GM19238 (cell line): ENCODE measurements around the gene TSNAXIP1.

ENCODE experiments used
- DNase-seq: peaks from one replicate; pipeline ENCODE4 v3.0.0; 2011; ENCODE audit warnings: low spot score; ENCODE audit not compliant: insufficient read length

The TSNAXIP1 gene, protein sequence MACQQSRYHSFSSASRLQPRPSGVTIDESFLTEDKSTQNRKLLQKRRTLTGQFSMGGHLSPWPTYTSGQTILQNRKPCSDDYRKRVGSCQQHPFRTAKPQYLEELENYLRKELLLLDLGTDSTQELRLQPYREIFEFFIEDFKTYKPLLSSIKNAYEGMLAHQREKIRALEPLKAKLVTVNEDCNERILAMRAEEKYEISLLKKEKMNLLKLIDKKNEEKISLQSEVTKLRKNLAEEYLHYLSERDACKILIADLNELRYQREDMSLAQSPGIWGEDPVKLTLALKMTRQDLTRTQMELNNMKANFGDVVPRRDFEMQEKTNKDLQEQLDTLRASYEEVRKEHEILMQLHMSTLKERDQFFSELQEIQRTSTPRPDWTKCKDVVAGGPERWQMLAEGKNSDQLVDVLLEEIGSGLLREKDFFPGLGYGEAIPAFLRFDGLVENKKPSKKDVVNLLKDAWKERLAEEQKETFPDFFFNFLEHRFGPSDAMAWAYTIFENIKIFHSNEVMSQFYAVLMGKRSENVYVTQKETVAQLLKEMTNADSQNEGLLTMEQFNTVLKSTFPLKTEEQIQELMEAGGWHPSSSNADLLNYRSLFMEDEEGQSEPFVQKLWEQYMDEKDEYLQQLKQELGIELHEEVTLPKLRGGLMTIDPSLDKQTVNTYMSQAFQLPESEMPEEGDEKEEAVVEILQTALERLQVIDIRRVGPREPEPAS

DNA sequence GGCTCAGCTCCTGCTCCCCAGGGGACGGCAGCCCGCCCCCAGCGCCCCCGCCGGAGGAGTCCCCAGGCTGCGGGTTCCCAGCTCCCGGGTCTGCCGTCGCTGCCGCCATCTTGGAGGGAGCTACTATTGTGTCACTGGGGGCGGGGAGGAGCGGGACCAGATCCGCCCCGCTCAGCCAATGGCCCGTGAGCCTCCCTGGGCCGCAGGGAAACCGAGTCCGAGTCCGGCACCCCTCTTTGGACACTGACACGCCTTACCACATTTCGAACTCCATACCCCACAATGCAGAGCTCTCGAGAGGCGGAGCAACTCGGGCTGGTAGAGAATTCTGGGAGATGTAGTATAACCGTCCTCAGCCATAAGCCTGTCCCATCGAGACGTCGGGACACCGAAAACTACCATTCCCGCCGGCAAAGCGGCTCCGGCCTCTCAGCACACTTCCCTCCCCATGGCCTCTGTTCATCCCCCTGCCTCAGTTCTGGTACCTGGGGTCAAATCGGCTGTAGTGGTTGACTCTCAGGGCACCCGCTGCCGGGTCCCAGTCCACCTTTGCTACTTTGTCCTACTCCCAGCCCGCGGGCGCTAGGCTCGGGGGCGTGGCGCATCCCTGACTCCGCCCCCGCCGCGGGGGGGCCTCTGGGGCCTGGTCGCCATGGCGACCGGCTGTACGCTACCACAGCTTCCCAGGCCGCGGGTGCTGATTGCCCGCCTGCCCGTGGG lies at the start of gene TSNAXIP1, which contains the start of gene RANBP10:
TSS of gene TSNAXIP1 (plus strand) at position 462 of the 720 bp plus-strand sequence. CDS start 261 bp downstream, outside the sequence.
TSS of gene RANBP10 (minus strand) at position 133 of the 720 bp plus-strand sequence. CDS start at position 109, 24 bp downstream.
- DNase-seq = peak; percentile 87

- no peak for DNase-seq
These were observed 48.7 kb upstream of the TSNAXIP1 start for GRCh38 chr16:67758006-67758405.

GRCh38 chr16:67758966-67759365 lies 47.7 kb upstream of the TSNAXIP1 start:
- no peak for DNase-seq

DNA sequence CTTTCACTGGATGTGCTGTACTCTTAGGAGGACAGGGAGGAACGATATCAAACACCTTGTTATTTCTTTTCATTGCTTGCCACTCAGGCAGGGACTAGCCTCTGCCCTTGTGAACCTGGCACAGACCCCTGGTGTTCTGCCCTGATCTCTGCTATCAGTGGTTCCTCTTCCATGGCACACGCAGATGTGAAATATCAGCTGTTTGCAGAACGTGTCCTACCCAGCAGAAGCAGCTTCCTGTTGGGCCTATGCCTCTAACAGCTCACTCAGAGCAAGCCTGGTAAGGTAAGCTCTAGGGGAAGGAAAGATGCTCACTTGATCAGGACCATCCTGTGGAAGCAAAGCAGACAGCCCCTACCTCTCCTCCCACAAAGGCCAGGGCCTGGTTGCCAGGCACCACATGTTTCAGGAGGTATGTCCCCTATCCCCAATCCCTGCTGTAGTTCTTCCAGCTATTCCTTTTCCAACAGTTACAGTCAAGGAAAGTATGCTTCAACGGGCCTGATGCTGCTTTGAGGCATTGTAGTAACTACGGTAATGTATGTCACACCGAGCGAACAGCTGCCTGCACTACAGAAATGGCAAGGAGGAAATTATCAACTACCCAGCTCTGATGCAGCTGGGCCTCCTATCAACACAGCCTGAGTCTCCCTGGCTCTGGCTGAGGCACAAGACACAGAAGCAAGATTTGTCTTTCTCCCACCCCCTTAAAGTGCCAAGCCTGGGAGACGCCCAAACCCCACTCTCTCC lies 46.3 kb upstream of the TSNAXIP1 start:
- DNase-seq = no peak

DNA sequence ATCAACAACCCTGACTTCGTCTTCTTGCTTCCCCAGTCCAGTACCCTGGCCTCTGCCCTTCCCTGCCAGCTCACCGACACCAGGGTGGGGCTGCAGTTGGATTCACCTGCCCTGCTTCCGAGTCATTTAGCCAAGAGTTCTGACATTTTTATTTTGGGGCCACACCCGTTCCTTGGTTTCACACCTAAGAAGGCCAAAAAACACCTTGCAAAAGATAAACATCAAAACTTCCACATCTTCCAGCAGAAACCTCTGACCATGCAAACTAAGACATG lies 45.8 kb upstream of the TSNAXIP1 start:
- no peak for DNase-seq

- DNase-seq = no peak
These were observed 44.8 kb upstream of the TSNAXIP1 start for GRCh38 chr16:67761924-67762323.

GRCh38 chr16:67762385-67762784 lies 44.3 kb upstream of the TSNAXIP1 start:
- DNase-seq = no peak

DNA sequence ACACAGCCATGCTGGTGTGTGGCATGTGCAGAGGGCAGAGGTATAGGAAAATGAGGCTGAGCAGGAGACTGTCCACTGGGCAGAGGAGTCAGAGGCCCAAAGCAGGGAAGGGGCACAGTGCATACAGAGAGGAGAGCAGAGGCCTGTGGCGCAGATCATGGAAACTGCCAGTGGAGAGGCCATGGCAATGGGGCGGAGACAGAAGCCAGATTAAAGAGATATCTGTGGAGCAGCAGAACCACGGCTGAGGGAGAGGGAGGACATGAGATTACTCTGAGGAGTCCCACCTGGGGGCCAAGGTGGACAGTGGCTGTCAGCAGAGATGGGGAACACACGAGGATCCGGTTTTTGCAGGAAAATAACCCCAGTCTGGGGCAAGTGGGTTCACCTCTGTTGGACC lies 43.6 kb upstream of the TSNAXIP1 start:
- no peak for DNase-seq

- no peak for DNase-seq
These were observed 42.5 kb upstream of the TSNAXIP1 start for GRCh38 chr16:67764158-67764667.

- DNase-seq = no peak
These were observed 40.4 kb upstream of the TSNAXIP1 start for GRCh38 chr16:67766291-67766690.

DNA sequence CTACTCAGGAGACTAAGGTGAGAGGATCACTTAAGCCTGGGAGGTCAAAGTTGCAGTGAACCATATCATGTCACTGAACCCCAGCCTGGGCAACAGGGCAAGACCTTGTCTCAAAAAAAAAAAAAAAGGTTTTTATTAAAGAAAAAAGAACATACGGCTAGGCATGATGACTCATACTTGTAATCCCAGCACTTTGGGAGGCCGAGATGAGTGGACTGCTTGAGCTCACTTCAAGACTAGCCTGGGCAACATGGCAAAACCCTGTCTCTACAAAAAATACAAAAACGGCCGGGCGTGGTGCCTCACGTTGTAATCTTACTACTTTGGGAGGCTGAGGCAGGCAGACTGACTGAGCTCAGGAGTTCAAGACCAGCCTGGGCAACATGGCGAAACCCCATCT lies 38.7 kb upstream of the TSNAXIP1 start:
- no peak for DNase-seq

DNA sequence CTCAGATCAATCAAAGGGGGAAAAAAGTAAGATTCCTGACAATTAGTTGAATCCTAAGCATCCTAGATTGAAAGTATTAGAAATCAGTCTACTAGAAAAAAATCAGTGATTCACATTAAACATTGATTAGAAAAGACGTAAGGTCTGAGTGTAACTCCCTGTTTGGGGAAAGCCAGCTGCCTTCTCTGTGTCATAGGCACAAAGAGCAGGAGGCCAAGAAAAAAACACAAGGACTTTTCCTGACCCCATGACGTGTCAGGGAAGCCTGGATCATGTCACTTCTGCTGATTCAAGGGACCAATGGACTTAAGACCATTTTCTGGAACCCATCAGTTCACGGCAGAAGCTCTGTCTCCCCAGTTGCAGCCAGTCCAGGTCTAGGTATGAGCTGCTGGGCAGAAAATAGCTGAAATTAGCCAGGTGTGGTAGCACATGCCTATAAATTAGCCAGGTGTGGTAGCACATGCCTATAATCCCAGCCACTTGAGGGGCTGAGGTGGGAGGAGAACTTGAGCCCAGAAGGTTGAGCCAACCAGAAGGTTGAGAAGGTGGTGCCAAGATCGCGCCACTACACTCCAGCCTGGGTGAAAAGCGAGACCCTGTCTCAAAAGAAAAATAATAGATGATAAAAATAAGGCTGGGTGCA lies 36.2 kb upstream of the TSNAXIP1 start:
- DNase-seq = no peak

- no peak for DNase-seq
These were observed 33.6 kb upstream of the TSNAXIP1 start for GRCh38 chr16:67773099-67773498.

- no peak for DNase-seq
These were observed 32.9 kb upstream of the TSNAXIP1 start for GRCh38 chr16:67773569-67774456.

GRCh38 chr16:67774457-67774853 lies 32.2 kb upstream of the TSNAXIP1 start:
- no peak for DNase-seq

DNA sequence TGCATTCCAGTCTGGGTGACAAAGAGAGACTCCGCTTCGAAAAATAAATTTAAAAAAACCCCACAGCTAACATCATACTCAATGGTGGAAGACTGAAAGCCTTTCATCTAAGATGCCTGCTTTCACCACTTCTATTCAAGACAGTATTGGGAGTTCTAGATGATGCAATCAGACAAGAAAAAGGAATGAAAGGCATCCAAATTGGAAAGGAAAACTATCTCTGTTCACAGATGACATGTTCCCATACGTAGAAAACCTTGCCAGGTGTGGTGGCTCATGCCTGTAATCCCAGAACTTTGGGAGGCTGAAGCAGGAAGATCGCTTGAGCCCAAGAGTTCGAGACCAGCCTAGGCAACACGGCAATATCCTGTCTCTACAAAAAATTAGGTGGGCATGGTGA lies 31.4 kb upstream of the TSNAXIP1 start:
- DNase-seq = no peak

- no peak for DNase-seq
These were observed 27.3 kb upstream of the TSNAXIP1 start for GRCh38 chr16:67779256-67780014.

DNA sequence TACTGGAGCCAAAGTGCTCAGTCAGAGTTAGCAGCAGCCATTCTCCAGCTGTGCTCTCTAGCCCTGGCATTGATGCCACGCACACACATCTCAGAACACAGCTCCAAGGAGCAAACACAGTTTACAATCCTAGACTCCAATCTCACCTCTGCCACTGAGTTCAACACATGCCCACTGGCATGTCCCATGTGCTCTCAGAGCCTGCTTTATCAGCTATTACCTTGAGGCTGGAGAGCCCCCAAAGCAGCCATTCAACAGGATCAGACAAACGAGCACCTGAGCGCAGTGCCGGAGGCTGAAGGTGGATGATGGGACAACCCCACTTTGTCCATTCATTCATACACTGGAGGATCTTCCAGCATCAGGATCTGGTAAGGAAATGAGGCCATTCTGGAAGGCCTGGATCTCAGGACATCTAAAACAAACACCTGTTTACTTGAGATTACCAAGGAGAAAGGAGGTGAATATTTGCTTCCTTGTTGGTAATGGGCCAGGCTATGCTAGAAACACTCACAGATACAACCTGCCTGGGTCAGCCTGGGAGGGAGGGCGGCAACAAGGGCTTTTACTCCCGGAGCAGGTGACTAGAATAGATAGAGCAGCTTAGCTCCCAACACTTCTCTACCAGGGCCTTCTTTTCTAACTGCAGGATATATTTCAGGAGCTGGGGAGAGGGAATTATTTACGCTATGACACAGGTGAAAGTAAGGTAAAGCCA lies 25.7 kb upstream of the TSNAXIP1 start:
- DNase-seq = no peak
